HCT116 (cell line): ENCODE data around the gene TMEM269. TPM values are rescaled to one million over a fixed set of nuclear protein-coding genes. Genes with fewer than 3 reads are reported as not detected.
A peak's percentile ranks its signal among the peaks of the same experiment; 100 is the strongest.

Experiments
- ATAC-seq: fragments of 200-7000 bp; cut with Tn5 transposase; 2 replicates; pipeline ENCODE4 v1.9.1; 2020; ENCODE audit warnings: mild to moderate bottlenecking, moderate library complexity
- BruUV-seq: library from RNA; stranded (reverse); fragments of 400-500 nt; replicated peaks from 2 replicates; lab custom pipeline; 2021; lab: Mats Ljungman, UMichigan
- CTCF ChIA-PET: fragments of 300-600 bp; sonication (Branson Sonifier 250); formaldehyde crosslinking; loops from one replicate; lab custom pipeline; 2021; ENCODE audit warnings: antibody characterized with exemption; lab: Charles Lee
- POLR2A ChIA-PET: fragments of 300-600, 350-600 bp; sonication (Branson Sonifier 250); formaldehyde crosslinking; loops from one replicate; lab custom pipeline; 2021; ENCODE audit warnings: antibody characterized with exemption; lab: Charles Lee
- RAD21 ChIA-PET, 2 experiments: fragments of 300-600 bp; sonication (Branson Sonifier 250); formaldehyde crosslinking; loops; one replicate each; lab custom pipeline; 2023; ENCODE audit warnings: low total read pairs in 2 of 2; ENCODE audit not compliant: uncharacterized antibody in 2 of 2, unreplicated experiment in 2 of 2, low non-redundant PET in 1 of 2; lab: Charles Lee
- DNase-seq: peaks from one replicate; pipeline ENCODE4 v3.0.0-alpha.2; 2010; ENCODE audit warnings: low read depth, low spot score
- H2AFZ ChIP-seq: fragments of 200-600 bp; shearing (Covaris generic), sonication (generic); 2 replicates; pipeline ENCODE4 v1.6.1; 2017; ENCODE audit warnings: low read depth, mixed run types, mixed read lengths, antibody characterized with exemption, low read length; ENCODE audit not compliant: poor library complexity, severe bottlenecking
- H3K27ac ChIP-seq: 2 replicates; pipeline ENCODE4 v1.5.1; 2012; ENCODE audit warnings: low read depth, low read length
- H3K27me3 ChIP-seq: fragments of 200-600 bp; sonication (generic); 2 replicates; pipeline ENCODE4 v1.6.1; 2016; ENCODE audit warnings: mixed run types, low read length, mixed read lengths; ENCODE audit not compliant: insufficient read depth
- H3K36me3 ChIP-seq, 2 experiments: fragments of 200-500 bp in 1 of 2; fragments of 200-600 bp in 1 of 2; sonication (Bioruptor generic) in 1 of 2; sonication (generic) in 1 of 2; 2 replicates each; pipeline versions ENCODE4 v1.5.1 to v1.6.1; 2014 to 2016; ENCODE audit warnings: low read length in 2 of 2, inconsistent platforms in 1 of 2, mixed read lengths in 1 of 2, mixed run types in 1 of 2; ENCODE audit not compliant: insufficient read depth in 2 of 2, control insufficient read depth in 1 of 2
- H3K4me1 ChIP-seq, 2 experiments: fragments of 200-600 bp in 1 of 2; sonication (generic) in 1 of 2; 2 replicates each; pipeline versions ENCODE4 v1.5.1 to v1.6.1; 2012 to 2017; ENCODE audit warnings: low read length in 2 of 2, inconsistent platforms in 1 of 2, mild to moderate bottlenecking in 1 of 2, mixed read lengths in 1 of 2, mixed run types in 1 of 2, moderate library complexity in 1 of 2; ENCODE audit not compliant: insufficient read depth in 2 of 2, control insufficient read depth in 1 of 2
- H3K4me2 ChIP-seq: fragments of 200-600 bp; sonication (generic); 2 replicates; pipeline ENCODE4 v1.6.1; 2017; ENCODE audit warnings: mixed run types, low read length, mixed read lengths
- H3K4me3 ChIP-seq, 2 experiments: fragments of 200-600 bp in 1 of 2; sonication (generic) in 1 of 2; replicated peaks in 1 of 2; 2 replicates each; pipeline ENCODE4 v1.5.1; 2011 to 2016; ENCODE audit warnings: low read length in 2 of 2, control low read depth in 1 of 2, low read depth in 1 of 2, mild to moderate bottlenecking in 1 of 2, mixed read lengths in 1 of 2, mixed run types in 1 of 2
- H3K79me2 ChIP-seq: fragments of 200-600 bp; sonication (generic); 2 replicates; pipeline ENCODE4 v1.6.1; 2017; ENCODE audit warnings: mild to moderate bottlenecking, mixed run types, low read length, moderate library complexity, mixed read lengths; ENCODE audit not compliant: insufficient read depth
- H3K9ac ChIP-seq: fragments of 200-600 bp; sonication (generic); 2 replicates; pipeline ENCODE4 v1.6.1; 2016; ENCODE audit warnings: low read length, mixed read lengths
- H3K9me2 ChIP-seq: fragments of 200-600 bp; sonication (generic), shearing (Covaris generic); 2 replicates; pipeline ENCODE4 v1.6.1; 2017; ENCODE audit warnings: mixed run types, mild to moderate bottlenecking, moderate library complexity; ENCODE audit not compliant: insufficient read depth
- H3K9me3 ChIP-seq, 2 experiments: fragments of 200-500 bp in 1 of 2; fragments of 200-600 bp in 1 of 2; sonication (Bioruptor generic) in 1 of 2; sonication (generic) in 1 of 2; 2 replicates each; pipeline ENCODE4 v1.6.1; 2014 to 2017; ENCODE audit warnings: low read length in 2 of 2, mixed read lengths in 2 of 2, inconsistent platforms in 1 of 2, low read depth in 1 of 2, mild to moderate bottlenecking in 1 of 2, mixed run types in 1 of 2, moderate library complexity in 1 of 2; ENCODE audit not compliant: control insufficient read depth in 1 of 2, insufficient read depth in 1 of 2
- H4K20me1 ChIP-seq: fragments of 200-600 bp; sonication (generic), shearing (Covaris generic); 2 replicates; pipeline ENCODE4 v1.6.1; 2017; ENCODE audit warnings: mixed run types, mild to moderate bottlenecking, moderate library complexity; ENCODE audit not compliant: insufficient read depth
- CEBPB ChIP-seq: IDR thresholded peaks from 2 replicates; pipeline ENCODE4 v1.6.1; 2012; ENCODE audit warnings: low read depth
- EGR1 ChIP-seq: IDR thresholded peaks from 2 replicates; pipeline ENCODE4 v1.6.1; 2012; ENCODE audit warnings: low read depth
- ELF1 ChIP-seq: IDR thresholded peaks from 2 replicates; pipeline ENCODE4 v1.6.1; 2012; ENCODE audit warnings: low read depth, borderline replicate concordance
- EZH2 ChIP-seq: fragments of 200-600 bp; sonication (generic); IDR thresholded peaks from 2 replicates; pipeline ENCODE4 v1.6.1; 2017; ENCODE audit warnings: antibody characterized with exemption, mixed run types
- EZH2phosphoT487 ChIP-seq: fragments of 200-600 bp; IDR thresholded peaks from 2 replicates; pipeline ENCODE4 v1.6.1; 2018; ENCODE audit warnings: antibody characterized with exemption, borderline replicate concordance
- FOSL1 ChIP-seq: IDR thresholded peaks from 2 replicates; pipeline ENCODE4 v1.6.1; 2012; ENCODE audit warnings: low read depth
- POLR2A ChIP-seq: IDR thresholded peaks from 2 replicates; pipeline ENCODE4 v1.7.0; 2011; ENCODE audit warnings: borderline replicate concordance; ENCODE audit not compliant: insufficient read depth, insufficient read length; ENCODE audit errors: extremely low read depth
- POLR2AphosphoS5 ChIP-seq: IDR thresholded peaks from 2 replicates; pipeline ENCODE4 v1.6.1; 2011; ENCODE audit warnings: mild to moderate bottlenecking, low read depth, low read length, moderate library complexity
- RAD21 ChIP-seq: IDR thresholded peaks from 2 replicates; pipeline ENCODE4 v1.6.1; 2012; ENCODE audit warnings: low read depth, mild to moderate bottlenecking
- SIN3A ChIP-seq: IDR thresholded peaks from 2 replicates; pipeline ENCODE4 v1.6.1; 2012; ENCODE audit warnings: low read depth
- SP1 ChIP-seq: IDR thresholded peaks from 2 replicates; pipeline ENCODE4 v1.6.1; 2012; ENCODE audit warnings: low read depth
- SRF ChIP-seq: IDR thresholded peaks from 2 replicates; pipeline ENCODE4 v1.6.1; 2012; ENCODE audit warnings: low read depth
- TCF7L2 ChIP-seq: IDR thresholded peaks from 2 replicates; pipeline ENCODE4 v1.7.0; 2011; ENCODE audit warnings: borderline replicate concordance, inconsistent platforms; ENCODE audit not compliant: insufficient read depth, insufficient read length; ENCODE audit errors: extremely low read depth
- YY1 ChIP-seq: IDR thresholded peaks from 2 replicates; pipeline ENCODE4 v1.6.1; 2011; ENCODE audit warnings: low read length, low read depth, moderate library complexity, mild to moderate bottlenecking; ENCODE audit not compliant: insufficient replicate concordance; ENCODE audit errors: extremely low read depth
- ZFX ChIP-seq: fragments of 450-650 bp; IDR thresholded peaks from 2 replicates; pipeline ENCODE4 v1.6.1; 2017
- ZNF274 ChIP-seq: fragments of 200-500 bp; sonication (Bioruptor generic); IDR thresholded peaks from 2 replicates; pipeline ENCODE4 v1.6.1; 2014; ENCODE audit warnings: mild to moderate bottlenecking, low read depth, low read length, inconsistent platforms
- intact Hi-C: fragments of 100-400 bp; cut with micrococcal nuclease; formaldehyde crosslinking; loops from 2 replicates; pipeline ENCODE4 v1.10.0; 2022
- total RNA-seq: library from RNA; stranded (reverse); gene quantifications from one replicate; pipeline ENCODE4 v1.2.1, GENCODE V29; 2021; ENCODE audit not compliant: unreplicated experiment
- TF ChIP-seq, protein P1 (sequence below): IDR thresholded peaks from 2 replicates; pipeline ENCODE4 v1.6.1; 2012; ENCODE audit warnings: low read depth
- TF ChIP-seq, protein P2 (sequence below): IDR thresholded peaks from 2 replicates; pipeline ENCODE4 v1.6.1; 2012
- TF ChIP-seq, protein P3 (sequence below), 3 experiments: fragments of 200-600 bp in 1 of 3; sonication (generic) in 1 of 3; IDR thresholded peaks in 2 of 3; conservative IDR thresholded peaks in 1 of 3; 2 replicates each; pipeline ENCODE4 v1.5.1; 2012 to 2017; ENCODE audit warnings: low read depth in 2 of 3, low read length in 2 of 3, antibody characterized with exemption in 1 of 3, borderline replicate concordance in 1 of 3, control low read depth in 1 of 3, mild to moderate bottlenecking in 1 of 3, mixed read lengths in 1 of 3, mixed run types in 1 of 3, moderate library complexity in 1 of 3; ENCODE audit not compliant: insufficient read depth in 1 of 3
- TF ChIP-seq, protein P4 (sequence below): IDR thresholded peaks from 2 replicates; pipeline ENCODE4 v1.6.1; 2011; ENCODE audit warnings: mild to moderate bottlenecking, low read length, moderate library complexity; ENCODE audit not compliant: insufficient replicate concordance; ENCODE audit errors: extremely low read depth

TMEM269 gene
- total RNA-seq, 1 experiment from 2014 or later: 0.34 TPM

DNA sequence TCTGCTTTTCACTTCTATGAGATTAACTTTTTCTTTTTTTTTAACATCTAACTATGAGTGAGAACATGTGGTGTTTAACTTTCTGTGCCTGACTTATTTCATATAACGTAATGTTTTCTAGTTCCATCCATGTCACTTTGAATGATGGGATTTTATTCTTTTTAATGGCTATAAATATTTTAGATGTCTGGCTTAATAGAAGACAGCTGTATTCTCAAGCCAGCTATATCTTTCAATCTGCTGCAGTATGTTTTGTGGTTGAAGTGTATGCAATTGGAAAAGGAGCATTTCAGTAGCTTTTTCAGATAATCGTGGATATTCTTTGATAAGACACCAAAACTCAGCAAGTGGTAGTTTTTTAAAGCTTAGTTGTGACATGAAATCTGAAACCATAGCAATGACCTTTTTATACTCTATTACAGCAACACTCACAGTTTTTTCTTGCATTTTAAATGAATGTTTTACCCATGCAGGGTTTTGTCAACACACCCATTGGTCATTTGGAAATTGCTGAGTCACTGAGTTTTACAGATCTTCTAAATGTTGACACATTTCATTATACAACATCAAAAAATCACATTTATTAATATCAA, 38.1 kb downstream of the TMEM269 start:
- RAD21 ChIA-PET: no interaction called here
- peak overlapping the region; percentile 55; the same call in 1 of the 2 replicates for H3K4me2 ChIP-seq
- POLR2A ChIA-PET: interaction anchor here (0.7 kb wide), 1 partner anchor 24 kb away, joined by 3 read pairs; the partner anchor contains the start of gene ZNF691
- no peaks in the 10 kb centered on the region for H3K36me3 ChIP-seq
- no peaks in the 10 kb centered on the region for H3K79me2 ChIP-seq
- TF ChIP-seq SIN3A (no peak), ELF1 (no peak), EZH2phosphoT487 (no peak), EGR1 (no peak), SRF (no peak), POLR2A (no peak), SP1 (no peak), TCF7L2 (no peak), CEBPB (no peak), ZFX (no peak), YY1 (no peak), EZH2 (no peak), RAD21 (no peak), FOSL1 (no peak), ZNF274 (no peak), POLR2AphosphoS5 (no peak)
- TF ChIP-seq, protein P1, sequence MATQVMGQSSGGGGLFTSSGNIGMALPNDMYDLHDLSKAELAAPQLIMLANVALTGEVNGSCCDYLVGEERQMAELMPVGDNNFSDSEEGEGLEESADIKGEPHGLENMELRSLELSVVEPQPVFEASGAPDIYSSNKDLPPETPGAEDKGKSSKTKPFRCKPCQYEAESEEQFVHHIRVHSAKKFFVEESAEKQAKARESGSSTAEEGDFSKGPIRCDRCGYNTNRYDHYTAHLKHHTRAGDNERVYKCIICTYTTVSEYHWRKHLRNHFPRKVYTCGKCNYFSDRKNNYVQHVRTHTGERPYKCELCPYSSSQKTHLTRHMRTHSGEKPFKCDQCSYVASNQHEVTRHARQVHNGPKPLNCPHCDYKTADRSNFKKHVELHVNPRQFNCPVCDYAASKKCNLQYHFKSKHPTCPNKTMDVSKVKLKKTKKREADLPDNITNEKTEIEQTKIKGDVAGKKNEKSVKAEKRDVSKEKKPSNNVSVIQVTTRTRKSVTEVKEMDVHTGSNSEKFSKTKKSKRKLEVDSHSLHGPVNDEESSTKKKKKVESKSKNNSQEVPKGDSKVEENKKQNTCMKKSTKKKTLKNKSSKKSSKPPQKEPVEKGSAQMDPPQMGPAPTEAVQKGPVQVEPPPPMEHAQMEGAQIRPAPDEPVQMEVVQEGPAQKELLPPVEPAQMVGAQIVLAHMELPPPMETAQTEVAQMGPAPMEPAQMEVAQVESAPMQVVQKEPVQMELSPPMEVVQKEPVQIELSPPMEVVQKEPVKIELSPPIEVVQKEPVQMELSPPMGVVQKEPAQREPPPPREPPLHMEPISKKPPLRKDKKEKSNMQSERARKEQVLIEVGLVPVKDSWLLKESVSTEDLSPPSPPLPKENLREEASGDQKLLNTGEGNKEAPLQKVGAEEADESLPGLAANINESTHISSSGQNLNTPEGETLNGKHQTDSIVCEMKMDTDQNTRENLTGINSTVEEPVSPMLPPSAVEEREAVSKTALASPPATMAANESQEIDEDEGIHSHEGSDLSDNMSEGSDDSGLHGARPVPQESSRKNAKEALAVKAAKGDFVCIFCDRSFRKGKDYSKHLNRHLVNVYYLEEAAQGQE: no peak
- TF ChIP-seq, protein P2, sequence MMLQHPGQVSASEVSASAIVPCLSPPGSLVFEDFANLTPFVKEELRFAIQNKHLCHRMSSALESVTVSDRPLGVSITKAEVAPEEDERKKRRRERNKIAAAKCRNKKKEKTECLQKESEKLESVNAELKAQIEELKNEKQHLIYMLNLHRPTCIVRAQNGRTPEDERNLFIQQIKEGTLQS: no peak
- TF ChIP-seq, protein P3, sequence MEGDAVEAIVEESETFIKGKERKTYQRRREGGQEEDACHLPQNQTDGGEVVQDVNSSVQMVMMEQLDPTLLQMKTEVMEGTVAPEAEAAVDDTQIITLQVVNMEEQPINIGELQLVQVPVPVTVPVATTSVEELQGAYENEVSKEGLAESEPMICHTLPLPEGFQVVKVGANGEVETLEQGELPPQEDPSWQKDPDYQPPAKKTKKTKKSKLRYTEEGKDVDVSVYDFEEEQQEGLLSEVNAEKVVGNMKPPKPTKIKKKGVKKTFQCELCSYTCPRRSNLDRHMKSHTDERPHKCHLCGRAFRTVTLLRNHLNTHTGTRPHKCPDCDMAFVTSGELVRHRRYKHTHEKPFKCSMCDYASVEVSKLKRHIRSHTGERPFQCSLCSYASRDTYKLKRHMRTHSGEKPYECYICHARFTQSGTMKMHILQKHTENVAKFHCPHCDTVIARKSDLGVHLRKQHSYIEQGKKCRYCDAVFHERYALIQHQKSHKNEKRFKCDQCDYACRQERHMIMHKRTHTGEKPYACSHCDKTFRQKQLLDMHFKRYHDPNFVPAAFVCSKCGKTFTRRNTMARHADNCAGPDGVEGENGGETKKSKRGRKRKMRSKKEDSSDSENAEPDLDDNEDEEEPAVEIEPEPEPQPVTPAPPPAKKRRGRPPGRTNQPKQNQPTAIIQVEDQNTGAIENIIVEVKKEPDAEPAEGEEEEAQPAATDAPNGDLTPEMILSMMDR (IDR thresholded peaks at IDR 0.05 in 2 of 3, conservative IDR thresholded peaks at IDR 0.05 in 1 of 3; ENCODE audit: borderline replicate concordance in 1 of 3, insufficient read depth in 1 of 3, low read depth in 2 of 3, low read length in 2 of 3): no peak
- TF ChIP-seq, protein P4, sequence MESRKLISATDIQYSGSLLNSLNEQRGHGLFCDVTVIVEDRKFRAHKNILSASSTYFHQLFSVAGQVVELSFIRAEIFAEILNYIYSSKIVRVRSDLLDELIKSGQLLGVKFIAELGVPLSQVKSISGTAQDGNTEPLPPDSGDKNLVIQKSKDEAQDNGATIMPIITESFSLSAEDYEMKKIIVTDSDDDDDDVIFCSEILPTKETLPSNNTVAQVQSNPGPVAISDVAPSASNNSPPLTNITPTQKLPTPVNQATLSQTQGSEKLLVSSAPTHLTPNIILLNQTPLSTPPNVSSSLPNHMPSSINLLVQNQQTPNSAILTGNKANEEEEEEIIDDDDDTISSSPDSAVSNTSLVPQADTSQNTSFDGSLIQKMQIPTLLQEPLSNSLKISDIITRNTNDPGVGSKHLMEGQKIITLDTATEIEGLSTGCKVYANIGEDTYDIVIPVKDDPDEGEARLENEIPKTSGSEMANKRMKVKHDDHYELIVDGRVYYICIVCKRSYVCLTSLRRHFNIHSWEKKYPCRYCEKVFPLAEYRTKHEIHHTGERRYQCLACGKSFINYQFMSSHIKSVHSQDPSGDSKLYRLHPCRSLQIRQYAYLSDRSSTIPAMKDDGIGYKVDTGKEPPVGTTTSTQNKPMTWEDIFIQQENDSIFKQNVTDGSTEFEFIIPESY: no peak
- peak overlapping the region; percentile 56; the same call in 1 of the 2 replicates for H3K27ac ChIP-seq
- CTCF ChIA-PET: interaction anchor here (1.1 kb wide), 1 partner anchor 251 kb away, joined by 4 read pairs; no protein-coding TSS in a partner anchor
- no peak for DNase-seq
- peaks cover 21 to 33% of the 10 kb centered on the region in 2 experiments for H3K4me1 ChIP-seq
- no peaks in the 10 kb centered on the region for H3K27me3 ChIP-seq
- BruUV-seq: no TSS peak
- no peaks in the 10 kb centered on the region for H4K20me1 ChIP-seq
- intact Hi-C loops: no loop called here
- no peak for ATAC-seq
- no peak overlapping the region for H2AFZ ChIP-seq
- no peak overlapping the region for H3K9ac ChIP-seq
- no peak overlapping the region for H3K4me3 ChIP-seq
- no peaks in the 10 kb centered on the region for H3K9me2 ChIP-seq
- H3K9me3 ChIP-seq: no peaks in the 10 kb centered on the region
